ENCODE results near the gene CARD10.
"Not testable (repeated sequence)": the region's sequence is repeated elsewhere in the genome, so short reads cannot be mapped to it uniquely, and the experiment has no call there.

DNA sequence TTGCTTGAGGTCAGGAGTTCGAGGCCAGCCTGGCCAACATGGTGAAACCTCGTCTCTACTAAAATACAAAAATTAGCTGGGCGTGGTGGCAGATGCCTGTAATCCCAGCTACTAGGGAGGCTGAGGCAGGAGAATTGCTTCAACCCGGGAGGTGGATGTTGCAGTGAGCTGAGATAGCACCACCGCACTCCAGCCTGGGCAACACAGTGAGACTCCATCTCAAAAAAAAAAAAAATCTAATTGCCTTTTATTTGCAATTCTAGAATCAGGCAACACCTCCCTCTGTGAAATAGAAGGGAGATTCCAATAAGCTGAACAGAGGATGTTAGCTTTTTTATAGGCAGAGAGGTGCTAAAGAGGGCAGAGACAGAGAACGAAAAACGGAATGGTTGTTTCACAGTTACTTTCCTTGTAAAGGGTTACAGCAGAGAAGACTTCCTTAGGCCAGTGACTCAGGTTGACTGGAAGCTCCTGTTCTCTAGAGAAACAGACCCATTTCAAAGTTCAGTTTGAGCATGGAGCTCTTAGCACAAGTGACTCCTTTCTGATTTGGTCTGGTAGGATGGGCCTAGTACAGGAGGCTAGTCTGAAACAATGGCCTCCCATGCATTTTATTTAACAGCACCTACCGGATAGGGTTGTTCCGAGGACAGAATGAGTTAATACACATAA is 8.0 kb upstream of the CARD10 start:
- TF ChIP-seq, protein P1, sequence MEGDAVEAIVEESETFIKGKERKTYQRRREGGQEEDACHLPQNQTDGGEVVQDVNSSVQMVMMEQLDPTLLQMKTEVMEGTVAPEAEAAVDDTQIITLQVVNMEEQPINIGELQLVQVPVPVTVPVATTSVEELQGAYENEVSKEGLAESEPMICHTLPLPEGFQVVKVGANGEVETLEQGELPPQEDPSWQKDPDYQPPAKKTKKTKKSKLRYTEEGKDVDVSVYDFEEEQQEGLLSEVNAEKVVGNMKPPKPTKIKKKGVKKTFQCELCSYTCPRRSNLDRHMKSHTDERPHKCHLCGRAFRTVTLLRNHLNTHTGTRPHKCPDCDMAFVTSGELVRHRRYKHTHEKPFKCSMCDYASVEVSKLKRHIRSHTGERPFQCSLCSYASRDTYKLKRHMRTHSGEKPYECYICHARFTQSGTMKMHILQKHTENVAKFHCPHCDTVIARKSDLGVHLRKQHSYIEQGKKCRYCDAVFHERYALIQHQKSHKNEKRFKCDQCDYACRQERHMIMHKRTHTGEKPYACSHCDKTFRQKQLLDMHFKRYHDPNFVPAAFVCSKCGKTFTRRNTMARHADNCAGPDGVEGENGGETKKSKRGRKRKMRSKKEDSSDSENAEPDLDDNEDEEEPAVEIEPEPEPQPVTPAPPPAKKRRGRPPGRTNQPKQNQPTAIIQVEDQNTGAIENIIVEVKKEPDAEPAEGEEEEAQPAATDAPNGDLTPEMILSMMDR (IDR thresholded peaks at IDR 0.05; ENCODE audit: poor library complexity, severe bottlenecking) = not testable (repeated sequence)
- not testable (repeated sequence) for TF ChIP-seq POLR2AphosphoS5 (IDR thresholded peaks at IDR 0.05)
